HG02981 (cell line): ENCODE results near the gene POLE3.
"Not testable (repeated sequence)": the region's sequence is repeated elsewhere in the genome, so short reads cannot be mapped to it uniquely, and the experiment has no call there.

Experiments used
- ATAC-seq: cut with Tn5 transposase; IDR thresholded peaks from one replicate; pipeline ENCODE4 v1.9.1; 2021; ENCODE audit warnings: mild to moderate bottlenecking, moderate library complexity; ENCODE audit not compliant: unreplicated experiment

POLE3 gene

DNA sequence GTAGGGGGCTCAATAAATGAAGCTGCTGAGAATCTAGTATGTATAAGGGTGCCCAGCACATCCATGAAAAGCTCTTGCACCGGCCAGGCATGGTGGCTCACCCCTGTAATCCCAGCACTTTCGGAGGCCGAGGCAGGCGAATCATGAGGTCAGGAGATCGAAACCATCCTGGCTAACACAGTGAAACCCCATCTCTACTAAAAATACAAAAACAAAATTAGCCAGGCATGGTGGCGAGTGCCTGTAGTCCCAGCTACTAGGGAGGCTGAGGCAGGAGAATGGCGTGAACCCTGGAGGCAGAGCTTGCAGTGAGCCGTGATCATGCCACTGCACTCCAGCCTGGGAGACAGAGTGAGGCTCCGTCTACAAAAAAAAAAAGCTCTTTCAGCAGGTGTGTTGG is 4.1 kb downstream of the POLE3 start:
- ATAC-seq, result not testable (repeated sequence)

DNA sequence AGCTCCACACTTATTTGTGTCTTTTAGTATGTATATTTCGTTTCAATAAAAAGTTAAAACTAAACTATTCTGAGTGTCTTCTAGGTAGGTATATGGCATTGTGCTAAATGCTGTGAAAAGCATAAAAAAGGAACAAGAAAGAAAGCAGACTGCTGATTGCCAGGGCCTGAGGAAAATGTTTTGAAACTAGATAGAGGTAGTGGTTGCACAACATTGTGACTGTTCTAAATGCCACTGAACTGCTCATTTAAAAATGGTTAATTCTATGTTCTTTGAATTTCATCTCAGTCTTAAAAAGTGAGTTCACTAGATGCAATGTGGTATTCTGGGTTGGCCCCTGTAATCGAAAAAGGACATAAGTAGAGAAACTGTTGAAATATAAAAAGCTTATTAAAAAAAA is 6.8 kb downstream of the POLE3 start:
- no peak for ATAC-seq

DNA sequence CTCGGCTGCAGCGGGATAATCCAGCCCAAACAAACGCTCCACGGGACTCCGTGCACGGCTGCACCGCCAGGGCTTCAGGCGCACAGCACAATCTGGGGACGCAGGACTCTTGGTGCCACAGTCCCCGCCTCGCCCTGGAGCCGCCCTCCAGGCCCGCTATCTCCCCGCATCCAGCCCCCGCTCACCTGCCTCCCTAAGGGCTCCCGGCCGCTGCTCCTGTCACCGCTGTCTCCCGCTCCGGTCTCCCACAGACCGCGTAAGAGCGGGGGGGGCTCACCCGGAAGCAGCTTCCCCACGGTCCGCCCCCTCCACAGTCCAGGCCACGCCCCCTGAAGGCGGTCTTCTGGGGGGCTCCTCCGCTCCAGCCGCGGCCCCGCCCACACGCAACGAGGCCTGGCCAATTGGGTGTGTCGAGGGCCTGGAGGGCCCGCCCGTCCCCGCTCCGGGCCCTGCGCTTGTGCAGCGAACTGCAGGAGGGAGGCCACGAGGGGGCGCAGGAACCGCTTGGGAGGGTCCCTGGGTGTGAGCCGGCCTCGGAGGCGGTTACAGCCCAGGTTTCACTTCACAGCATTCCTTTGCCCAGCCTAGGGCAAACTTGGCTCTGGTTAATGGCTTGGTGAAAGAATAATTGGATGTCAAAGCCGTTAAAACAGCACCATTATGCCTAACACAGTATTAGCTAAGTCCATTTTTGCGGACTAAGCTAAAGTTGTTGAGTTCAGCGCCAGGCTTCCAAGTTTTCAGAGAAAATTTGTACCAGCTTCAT is 9.3 kb downstream of the POLE3 start, which contains the start of gene ALAD:
Gene ALAD (minus strand): TSS at position 258 of the 766 bp plus-strand sequence. CDS start 7,725 bp downstream, outside the sequence.
- ATAC-seq, result peak; percentile 100

DNA sequence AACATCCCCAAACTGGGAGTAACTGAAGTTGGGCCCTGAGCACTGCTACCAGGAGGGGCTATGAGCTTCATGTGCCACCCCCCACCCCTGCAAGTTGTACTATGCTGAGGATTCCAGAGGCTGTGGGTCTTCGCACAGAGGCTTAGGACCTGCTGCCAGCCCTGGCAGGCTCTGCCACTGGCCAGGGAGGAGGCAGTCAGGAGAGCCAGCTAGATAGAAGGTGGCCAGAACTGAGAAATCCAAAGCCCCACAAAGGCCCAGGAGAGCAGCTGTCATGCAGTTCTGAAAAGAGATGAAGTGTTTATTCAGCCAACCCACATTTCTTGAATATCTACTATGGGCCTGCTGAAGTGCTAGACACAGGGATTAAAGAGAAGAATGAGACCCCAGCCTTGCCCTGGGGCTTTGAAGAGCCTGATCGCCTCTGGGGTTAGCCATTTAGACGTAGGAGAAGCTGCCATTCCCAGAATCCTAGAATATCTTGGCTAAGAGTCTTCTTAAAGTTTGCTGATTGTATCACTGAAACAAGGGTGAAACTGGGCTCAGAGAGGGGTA is 10.8 kb downstream of the POLE3 start:
- ATAC-seq, result no peak

DNA sequence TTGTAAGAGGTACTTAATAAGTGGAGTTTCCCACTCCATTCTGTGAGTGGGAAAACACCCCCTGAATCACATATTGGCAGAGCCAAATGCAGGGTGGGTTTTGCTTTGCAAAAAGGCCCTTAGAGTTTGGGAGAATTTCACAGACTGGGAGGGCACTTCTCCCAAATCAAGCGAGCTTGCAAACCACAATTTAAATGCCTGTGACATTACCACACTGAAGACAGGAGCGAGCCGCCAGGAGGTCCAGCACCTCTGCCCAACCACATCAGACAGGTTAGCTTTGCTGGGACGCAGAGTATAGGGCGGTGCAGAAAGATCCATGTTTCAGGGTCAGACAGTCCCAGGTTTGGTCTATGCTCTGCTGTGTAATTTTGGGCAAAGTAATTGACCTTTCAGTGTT is 11.7 kb downstream of the POLE3 start:
- ATAC-seq, result no peak

DNA sequence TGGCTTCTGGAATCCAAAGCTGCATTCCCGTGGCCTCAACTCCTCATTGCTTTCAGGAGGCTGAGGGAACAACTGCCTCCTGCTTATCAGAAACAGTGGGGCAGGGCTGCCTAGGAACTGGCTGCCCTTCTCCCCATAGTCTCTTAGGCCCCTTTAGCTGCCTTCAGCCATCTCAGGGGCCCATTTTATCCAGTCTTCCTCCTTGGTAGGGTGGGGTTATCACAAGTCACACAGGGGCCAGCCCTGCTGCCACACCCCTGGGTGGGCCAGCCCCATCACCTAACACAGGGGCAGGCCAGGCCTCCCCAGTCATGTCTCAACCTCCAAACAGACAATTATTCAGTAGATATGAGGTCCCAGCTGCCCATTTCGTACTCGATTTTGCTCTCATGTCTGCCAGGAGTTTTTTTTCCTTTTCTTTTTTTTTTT is 13.3 kb downstream of the POLE3 start:
- no peak for ATAC-seq

DNA sequence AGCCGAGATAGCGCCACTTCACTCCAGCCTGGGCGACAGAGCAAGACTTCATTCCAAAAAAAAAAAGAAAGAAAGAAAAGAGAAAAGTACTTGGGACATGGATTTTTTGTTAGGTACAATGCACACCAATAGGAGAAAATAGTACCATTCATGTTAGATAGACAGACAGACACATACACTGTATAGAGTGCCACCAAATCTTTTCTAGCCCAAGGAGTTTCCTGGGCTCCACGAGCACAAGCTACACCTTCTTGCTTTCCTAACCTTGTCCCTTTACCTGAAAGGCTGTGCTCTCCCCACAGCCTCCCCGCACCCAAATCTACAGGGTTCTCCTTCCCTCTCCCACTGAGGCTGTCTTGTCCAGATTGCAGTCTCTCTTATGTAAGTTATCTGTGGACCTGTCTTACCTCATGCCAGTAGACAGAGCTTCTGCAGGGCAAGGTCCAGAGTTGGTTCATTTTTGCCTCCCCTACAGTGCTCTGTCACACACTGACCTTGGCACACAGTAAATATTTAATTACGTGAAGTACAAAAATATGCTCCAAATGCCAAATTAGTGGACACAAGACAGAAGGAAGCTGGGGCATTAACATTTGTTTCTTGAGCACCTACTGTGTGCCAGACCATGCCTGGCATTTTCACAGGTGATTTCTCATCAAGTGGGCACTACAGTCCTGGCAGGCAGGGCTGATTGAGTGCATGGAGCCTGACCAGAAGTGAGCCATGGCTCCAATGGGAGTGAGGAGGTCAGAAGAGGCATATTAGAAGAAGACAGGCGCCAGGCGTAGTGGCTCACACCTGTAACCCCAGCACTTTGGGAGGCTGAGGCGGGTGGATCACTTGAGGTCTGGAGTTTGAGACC is 15.2 kb downstream of the POLE3 start:
- no peak for ATAC-seq

DNA sequence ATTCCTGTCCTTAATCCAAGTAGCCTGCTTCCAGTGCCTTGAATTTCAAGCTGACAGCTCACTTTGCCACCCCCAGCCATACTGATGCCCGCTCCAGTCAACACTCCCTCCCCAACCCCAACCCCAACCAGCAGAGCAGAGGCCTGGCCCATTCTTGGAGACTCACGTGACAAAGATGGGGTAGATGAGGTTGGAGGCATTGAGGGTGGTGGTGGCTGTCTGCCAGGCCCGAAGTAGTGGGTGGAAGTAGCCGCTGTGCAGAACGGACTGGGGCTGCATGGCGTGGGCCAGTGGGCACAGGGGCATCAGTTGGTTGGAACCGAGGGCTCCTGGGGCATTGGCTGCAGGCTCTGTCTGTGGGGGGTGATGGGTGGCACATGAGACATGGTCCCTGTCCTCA is 17.2 kb downstream of the POLE3 start:
- no peak for ATAC-seq

DNA sequence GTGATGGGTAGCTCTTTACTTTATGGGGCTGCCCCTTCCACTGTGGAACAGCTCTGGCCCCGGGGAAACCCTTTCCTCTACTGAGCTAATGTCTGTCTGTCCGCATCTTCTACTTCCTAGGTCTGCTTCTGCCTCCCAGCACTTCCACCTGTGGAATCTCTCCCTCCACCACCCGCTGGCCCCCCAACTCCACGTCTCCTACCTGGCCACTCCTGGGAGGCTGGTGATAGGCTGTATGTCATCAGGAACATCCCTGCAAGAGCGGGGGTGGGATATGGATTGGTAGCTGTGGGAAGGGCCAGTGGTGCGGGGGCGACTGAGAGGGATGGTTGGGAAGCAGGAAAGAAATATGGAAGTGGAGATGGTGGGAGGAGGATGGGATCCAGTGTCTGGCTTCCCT is 18.6 kb downstream of the POLE3 start:
- ATAC-seq, result no peak

DNA sequence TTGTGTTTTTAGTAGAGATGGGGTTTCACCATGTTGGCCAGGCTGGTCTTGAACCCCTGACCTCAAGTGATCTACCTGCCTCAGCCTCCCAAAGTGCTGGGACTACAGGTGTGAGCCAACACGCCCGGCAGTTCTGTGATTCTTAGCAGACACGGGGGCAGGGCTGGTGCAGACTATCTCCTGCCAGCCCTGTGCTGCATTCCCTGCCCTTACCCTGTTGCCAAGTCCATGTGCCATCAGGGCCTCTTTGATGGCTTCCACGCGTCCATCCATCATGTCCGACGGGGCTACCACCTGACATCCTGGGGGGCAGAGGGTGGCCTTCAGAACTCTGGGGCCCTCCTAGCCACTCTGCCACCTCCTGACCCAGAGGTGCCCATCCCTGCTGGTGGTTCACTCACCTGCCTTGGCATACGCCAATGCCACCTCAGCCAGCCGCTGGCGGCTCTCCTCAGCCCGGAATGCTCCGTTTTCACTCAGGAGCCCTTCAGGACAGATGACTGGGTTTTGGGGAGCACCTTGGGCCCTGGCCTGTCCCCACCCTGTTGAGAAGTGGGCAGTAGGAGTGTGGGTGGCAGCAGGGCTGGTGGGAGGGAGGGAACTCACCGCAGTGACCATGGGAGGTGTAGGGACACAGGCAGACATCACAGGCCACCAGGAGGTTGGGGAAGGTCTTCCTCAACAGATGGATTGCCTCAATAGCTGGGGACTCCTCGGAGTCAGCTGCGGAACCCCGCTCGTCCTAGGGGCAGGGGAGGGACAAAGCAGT is 20.1 kb downstream of the POLE3 start:
- no peak for ATAC-seq

DNA sequence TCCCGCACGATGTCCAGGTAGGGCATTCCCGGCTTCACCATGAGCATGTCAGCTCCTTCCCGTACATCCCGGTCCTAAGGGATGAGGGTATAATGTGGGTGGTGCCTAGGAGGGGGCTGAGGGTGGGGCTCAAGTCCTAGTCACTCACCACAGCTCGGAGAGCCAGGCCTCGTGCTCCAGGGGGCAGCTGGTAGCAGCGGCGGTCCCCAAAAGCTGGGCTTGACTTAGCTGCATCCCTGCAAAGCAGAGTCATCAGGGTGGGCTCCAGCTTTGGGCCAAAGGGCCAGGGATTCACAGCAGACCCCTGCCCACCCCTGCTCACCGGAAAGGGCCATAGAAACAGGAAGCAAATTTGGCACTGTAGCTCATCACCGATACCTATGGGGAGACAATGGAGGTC is 21.0 kb downstream of the POLE3 start:
- ATAC-seq, result no peak

DNA sequence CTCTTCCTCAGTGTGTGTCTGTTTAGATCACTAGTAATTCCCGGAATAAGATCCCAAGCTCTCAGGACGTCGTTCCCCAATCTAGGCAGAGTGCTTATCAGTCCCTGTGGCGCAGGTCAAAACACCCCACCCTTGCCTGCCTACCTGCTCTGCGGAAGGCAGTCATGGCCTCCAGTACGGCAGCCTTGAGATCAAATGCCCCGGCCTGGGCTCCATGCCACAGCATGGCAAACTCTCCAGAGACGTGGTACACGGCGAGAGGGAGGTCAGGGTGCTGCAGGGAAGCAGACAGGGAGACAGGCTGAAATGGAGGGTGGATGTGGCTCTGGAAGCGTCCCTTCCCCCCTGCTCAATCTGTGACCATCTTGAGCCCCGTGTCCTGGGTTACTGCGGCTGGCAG is 21.6 kb downstream of the POLE3 start:
- no peak for ATAC-seq

DNA sequence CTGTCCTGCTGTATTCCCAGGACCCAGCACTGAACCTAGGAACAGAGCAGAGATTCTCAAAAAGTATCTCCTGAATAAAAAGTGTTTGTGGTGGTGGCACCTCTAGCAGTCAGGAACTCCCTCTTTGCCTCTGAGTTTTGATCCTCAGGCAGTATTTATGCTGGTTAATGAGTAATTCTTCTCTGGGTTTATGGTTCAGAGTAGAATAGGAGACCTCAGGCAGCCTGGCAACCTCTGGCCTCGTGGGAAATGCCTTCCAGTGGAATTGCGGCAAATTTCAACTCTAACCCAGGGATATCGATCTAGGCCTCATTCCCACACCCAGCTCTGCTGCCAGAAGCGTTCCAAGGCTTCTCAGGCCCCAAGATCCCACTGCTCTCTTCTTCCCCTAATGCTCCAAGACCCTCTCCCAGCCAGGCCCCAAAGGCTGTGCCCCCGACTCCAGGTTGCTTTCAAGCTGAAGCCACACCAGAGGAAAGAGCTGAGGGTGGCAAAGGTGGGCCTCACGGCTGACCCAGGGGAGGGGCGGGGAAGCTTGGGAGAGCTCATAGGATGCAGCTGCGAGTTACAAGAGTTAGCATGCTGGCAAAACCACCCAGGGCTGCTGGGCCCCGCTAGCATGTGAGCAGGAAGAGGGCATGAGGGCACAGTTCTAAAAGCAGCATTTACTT is 22.8 kb downstream of the POLE3 start:
- no peak for ATAC-seq

DNA sequence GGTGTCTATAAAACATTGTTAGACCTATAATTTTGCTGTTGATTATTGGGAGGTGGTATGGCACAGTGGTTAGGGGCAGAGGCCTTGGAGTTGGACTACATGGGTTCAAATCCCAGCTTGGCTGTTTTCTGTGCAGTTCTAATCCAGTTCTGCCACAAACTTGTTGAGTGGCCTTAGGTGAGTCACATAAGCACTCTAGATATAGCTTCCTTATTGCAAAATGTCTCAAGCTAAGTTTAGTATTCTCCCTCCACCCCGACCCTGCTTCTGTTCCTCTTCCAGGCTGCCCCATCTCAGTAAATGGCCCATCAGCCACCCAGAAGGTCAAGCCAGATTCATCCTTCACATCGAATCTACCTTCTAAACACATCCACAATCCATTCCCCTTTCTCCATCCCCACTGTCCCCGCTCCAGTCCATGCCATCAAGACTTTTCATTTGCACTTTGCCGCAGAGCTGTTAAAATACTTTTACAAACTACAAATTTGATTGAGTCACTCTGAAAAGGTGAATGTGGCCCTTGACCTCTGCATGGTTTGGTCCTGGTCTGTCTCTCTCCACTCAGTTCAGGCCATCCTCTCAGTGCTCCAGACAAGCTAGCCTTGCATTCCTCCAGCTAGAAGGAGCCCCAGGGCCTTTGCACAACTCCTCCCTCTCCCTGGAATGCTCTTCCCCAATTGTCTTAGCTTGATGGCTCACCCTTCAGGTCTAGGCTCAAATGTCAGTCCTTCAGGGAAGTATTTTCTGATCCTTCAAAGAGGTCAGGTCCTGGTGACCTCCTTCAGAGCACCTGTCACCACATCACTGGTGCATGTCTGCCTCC is 23.7 kb downstream of the POLE3 start:
- no peak for ATAC-seq

DNA sequence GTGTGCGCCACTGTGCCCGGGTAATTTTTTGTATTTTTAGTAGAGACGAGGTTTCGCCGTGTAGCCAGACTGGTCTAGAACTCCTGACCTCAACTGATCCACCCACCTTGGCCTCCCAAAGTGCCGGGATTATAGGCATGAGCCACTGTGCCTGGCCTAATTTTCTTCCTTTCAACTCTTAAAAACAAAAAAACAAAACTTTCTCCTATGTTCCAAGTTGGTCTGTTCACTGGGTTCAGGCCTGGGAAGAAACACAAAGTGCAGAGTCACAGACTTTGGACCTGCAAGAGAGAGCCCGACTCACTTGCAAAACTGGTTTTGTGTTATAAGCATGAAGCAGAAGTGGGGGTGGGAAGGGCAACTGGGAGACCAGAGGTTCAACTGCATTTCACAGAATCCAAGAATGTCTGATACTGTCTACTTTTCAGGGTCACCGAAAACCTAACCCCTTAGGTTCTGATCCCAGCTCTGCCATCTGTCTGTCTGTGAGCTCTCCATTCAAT is 28.5 kb downstream of the POLE3 start:
- ATAC-seq, result no peak

DNA sequence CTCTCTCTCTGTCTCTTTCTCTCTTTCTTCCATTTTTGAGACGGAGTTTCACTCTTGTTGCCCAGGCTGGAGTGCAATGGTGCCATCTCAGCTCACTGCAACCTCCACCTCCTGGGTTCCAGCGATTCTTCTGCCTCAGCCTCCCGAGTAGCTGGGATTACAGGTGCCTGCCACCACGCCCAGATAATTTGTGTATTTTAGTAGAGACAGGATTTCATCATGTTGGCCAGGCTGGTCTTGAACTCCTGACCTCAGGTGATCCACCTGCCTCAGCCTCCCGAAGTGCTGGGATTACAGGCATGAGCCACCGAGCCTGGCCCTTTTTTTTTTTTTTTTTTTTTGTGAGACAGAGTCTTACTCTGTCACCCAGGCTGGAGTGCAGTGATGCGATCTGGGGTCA is 29.0 kb downstream of the POLE3 start:
- not testable (repeated sequence) for ATAC-seq

DNA sequence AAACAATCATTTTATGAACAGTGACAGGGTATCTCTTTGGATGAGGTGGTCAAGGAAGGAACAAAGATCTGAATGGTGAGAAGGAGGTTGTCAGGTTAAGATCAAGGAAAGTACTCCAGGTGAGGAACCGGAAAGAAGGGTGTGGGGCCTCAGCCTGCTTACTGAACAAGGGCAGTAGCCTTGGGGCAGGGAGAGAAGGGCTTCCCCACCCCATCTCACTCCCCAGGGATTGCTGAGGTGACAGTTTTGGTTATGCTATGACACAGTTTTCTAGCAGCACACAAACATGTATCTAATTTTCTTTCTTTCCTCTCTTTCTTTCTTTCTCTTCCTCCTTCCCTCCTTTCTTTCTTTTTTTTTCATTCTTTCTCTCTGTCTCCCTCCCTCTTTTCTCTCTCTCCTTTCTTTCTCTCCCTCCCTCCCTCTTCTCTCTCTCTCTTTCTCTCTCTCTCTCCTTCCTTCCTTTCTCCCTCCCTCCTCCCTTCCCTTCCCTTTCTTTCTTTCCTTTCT is 29.6 kb downstream of the POLE3 start:
- ATAC-seq, result peak; percentile 45

DNA sequence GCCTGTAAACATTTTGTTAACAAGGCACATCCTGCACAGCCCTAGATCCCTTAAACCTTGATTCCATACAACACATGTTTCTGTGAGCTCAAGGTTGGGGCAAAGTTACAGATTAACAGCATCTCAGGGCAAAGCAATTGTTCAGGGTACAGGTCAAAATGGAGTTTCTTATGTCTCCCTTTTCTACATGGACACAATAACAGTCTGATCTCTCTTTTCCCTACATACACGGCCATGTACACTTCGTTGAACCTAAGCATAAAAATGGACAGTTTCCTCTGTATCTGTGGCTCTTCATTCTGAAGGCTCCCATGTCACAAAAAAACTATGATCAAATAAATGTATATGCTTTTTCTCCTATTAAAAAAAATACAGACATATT is 30.7 kb downstream of the POLE3 start:
- not testable (repeated sequence) for ATAC-seq
